ENCODE data around the gene GPS1.
A peak's percentile ranks its signal among the peaks of the same experiment; 100 is the strongest.

GPS1 gene

DNA sequence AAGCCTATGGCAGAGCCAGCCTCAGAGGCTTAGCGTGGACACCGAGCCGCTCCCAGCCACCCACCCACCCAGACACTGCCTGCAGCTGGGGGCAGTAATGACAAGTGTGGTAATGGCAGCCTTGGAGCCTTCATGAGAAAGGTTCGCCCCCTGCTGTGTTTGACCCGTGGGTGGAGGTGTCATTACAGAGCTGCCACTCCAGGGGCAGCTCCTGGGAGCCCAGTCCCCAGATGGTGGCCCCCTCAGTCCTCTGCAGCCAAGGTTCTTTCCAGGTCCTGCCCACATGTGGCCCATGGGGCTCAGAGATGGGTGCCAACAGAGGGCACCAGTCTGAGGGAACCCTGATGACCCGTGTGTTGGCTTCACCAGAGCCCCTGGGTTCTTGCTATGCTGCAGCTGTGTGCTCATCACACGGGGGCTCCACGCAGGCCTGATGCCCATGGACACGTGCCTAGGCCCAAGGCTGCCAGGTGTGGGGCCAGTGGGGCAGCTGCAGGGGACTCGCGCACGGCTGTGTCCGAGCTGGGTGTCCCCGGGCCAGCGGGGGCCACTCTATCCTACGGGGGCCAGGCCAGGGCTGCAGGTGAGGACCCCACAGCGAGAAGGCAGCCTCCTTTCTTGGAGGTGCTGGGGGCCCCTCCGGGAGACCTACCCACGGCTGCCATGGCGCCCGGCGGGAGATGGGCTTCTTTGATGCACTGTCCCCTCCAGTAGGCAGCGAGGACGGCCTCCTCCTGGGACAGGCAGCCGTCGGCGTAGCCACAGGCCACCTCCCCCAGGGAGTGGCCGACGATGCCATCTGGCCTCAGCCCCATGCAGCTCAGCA is 38.2 kb downstream of the GPS1 start:
- Histone ChIP-seq H3K4me1 (ENCODE audit: control insufficient read depth in 1 of 2, insufficient read depth in 2 of 2, low read length in 2 of 2) (no peaks in the 10 kb centered on the region), H2BK120ac (ENCODE audit: insufficient read depth, low read length, poor library complexity) (no peak overlapping the region), H2BK5ac (ENCODE audit: low read depth, low read length, poor library complexity) (no peak overlapping the region), H3K18ac (ENCODE audit: low read length) (no peak overlapping the region), H3K27ac (ENCODE audit: low read depth, low read length) (no peak overlapping the region), H3K4me2 (ENCODE audit: low read length) (no peak overlapping the region), H3K4me3 (ENCODE audit: low read depth, low read length) (no peak overlapping the region), H3K27me3 (ENCODE audit: insufficient read depth, low read length) (no peaks in the 10 kb centered on the region), H3K14ac (ENCODE audit: low read length) (no peak overlapping the region), H2BK12ac (ENCODE audit: low read length) (no peak overlapping the region), H3K79me2 (ENCODE audit: control insufficient read depth, insufficient read depth, low read length, poor library complexity) (peaks cover 2% of the 10 kb centered on the region), H4K8ac (ENCODE audit: low read depth, low read length) (no peak overlapping the region), H3K23ac (ENCODE audit: low read length) (no peak overlapping the region), H3K36me3 (ENCODE audit: control insufficient read depth in 1 of 2, insufficient read depth in 2 of 2, low read length in 2 of 2) (peaks cover 95% of the 10 kb centered on the region in 2 experiments), H4K91ac (ENCODE audit: low read depth, low read length) (no peak overlapping the region), H4K12ac (ENCODE audit: low read depth, low read length) (no peak overlapping the region), H2AFZ (ENCODE audit: insufficient read depth, low read length, poor library complexity) (no peak overlapping the region), H3K4ac (ENCODE audit: low read depth, low read length) (no peak overlapping the region), H3K9me3 (ENCODE audit: insufficient read depth, low read depth, low read length) (peaks cover 11% of the 10 kb centered on the region), H3K9ac (ENCODE audit: low read length) (no peak overlapping the region), H3K79me1 (ENCODE audit: low read length) (no peaks in the 10 kb centered on the region), H2AK5ac (ENCODE audit: low read length) (no peak overlapping the region)
- DNase-seq: no peak
- no CpG with 5 or more reads among the region's 29 CpGs for WGBS (ENCODE audit: extremely low coverage, insufficient coverage, insufficient read length)

DNA sequence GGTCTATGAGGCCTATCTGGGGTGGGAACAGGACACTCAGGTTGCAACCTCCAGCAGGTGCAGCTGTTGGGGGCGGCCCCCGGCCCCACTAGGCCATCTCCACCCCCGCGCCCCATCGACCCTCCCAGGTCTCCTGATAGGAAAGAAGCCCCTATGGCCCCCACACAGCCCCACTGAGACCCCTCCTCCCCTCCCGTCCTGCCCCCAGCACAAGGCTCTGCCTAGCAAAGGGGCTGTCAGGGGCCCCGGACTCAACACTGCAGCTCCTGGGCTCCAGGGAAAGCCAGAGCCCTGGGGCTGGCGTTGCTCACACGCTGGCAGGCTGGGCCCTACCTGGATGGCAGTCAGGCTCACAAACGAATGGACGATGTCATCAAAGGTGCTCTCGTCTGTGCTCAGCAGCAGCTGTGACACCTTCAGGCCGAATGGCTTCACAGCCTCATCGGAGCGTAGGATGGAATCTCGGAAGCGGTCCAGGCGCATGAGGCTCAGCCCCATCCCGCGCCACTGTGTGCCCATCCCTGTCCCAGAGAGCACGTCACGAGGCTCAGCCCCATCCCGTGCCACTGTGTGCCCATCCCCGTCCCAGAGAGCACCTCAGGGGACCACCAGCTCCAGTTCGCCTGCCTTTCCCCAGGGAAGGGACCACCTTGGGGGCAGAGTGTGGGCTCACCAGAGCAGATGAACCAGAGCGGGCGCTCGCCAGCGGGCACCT is 39.0 kb downstream of the GPS1 start:
- Histone ChIP-seq H3K23ac (ENCODE audit: low read length) (no peak overlapping the region), H4K12ac (ENCODE audit: low read depth, low read length) (no peak overlapping the region), H2BK120ac (ENCODE audit: insufficient read depth, low read length, poor library complexity) (no peak overlapping the region), H2BK5ac (ENCODE audit: low read depth, low read length, poor library complexity) (no peak overlapping the region), H3K36me3 (ENCODE audit: control insufficient read depth in 1 of 2, insufficient read depth in 2 of 2, low read length in 2 of 2) (peaks cover 95% of the 10 kb centered on the region in 2 experiments), H3K4me3 (ENCODE audit: low read depth, low read length) (no peak overlapping the region), H3K79me1 (ENCODE audit: low read length) (no peaks in the 10 kb centered on the region), H3K4me1 (ENCODE audit: control insufficient read depth in 1 of 2, insufficient read depth in 2 of 2, low read length in 2 of 2) (peaks cover under 1 to 3% of the 10 kb centered on the region in 2 experiments), H4K91ac (ENCODE audit: low read depth, low read length) (no peak overlapping the region), H2AFZ (ENCODE audit: insufficient read depth, low read length, poor library complexity) (no peak overlapping the region), H3K79me2 (ENCODE audit: control insufficient read depth, insufficient read depth, low read length, poor library complexity) (peaks cover 3% of the 10 kb centered on the region), H2BK12ac (ENCODE audit: low read length) (no peak overlapping the region), H3K9me3 (ENCODE audit: insufficient read depth, low read depth, low read length) (peaks cover 11% of the 10 kb centered on the region), H2AK5ac (ENCODE audit: low read length) (no peak overlapping the region), H3K14ac (ENCODE audit: low read length) (no peak overlapping the region), H3K9ac (ENCODE audit: low read length) (no peak overlapping the region), H4K8ac (ENCODE audit: low read depth, low read length) (no peak overlapping the region), H3K27me3 (ENCODE audit: insufficient read depth, low read length) (no peaks in the 10 kb centered on the region), H3K18ac (ENCODE audit: low read length) (peak overlapping the region; percentile 15), H3K4me2 (ENCODE audit: low read length) (no peak overlapping the region), H3K4ac (ENCODE audit: low read depth, low read length) (no peak overlapping the region), H3K27ac (ENCODE audit: low read depth, low read length) (no peak overlapping the region)
- no CpG with 5 or more reads among the region's 29 CpGs for WGBS (ENCODE audit: extremely low coverage, insufficient coverage, insufficient read length)
- no peak for DNase-seq

DNA sequence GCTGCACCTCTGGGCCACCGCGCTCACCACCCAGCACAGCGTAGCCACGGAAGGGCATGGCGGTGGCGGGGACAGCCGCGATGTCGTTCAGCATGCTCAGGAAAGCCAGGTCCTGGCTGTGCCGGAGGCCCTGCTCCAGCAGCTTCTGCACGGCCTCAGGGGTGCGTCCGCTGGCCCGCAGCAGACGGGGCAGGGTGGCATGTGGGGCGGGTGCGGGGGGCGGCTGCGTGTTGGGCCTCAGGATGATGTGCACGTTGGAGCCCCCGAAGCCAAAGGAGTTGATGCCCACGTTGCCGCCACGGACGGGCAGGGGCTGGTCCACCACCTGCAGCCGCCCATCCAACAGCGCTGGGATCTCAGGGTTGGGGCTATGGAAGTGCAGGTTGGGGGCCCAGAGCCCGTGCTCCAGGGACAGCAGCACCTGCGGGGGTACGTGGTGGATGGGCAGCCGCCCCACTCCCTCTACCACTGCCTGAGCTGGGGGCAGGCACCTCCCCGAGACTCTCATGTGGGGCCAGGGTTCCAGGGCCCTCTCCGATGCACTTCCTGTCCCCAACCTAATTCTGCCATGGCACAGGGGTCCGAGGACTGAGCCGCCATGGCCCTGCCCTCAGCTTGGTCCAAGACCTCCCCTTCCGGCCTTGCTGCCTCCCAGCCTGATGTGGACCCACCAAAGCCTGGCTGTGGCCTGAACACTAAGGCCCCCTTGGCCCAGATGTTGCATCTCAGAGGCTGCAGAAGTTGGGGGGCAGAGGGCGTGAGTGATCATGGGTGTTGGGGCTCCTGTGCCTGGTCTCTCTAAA is 39.8 kb downstream of the GPS1 start:
- Histone ChIP-seq H3K4ac (ENCODE audit: low read depth, low read length) (no peak overlapping the region), H3K36me3 (ENCODE audit: control insufficient read depth in 1 of 2, insufficient read depth in 2 of 2, low read length in 2 of 2) (peaks cover 95% of the 10 kb centered on the region in 2 experiments), H3K27ac (ENCODE audit: low read depth, low read length) (no peak overlapping the region), H3K4me1 (ENCODE audit: control insufficient read depth in 1 of 2, insufficient read depth in 2 of 2, low read length in 2 of 2) (peaks cover 8 to 10% of the 10 kb centered on the region in 2 experiments), H2AK5ac (ENCODE audit: low read length) (no peak overlapping the region), H2BK120ac (ENCODE audit: insufficient read depth, low read length, poor library complexity) (no peak overlapping the region), H3K79me1 (ENCODE audit: low read length) (no peaks in the 10 kb centered on the region), H3K4me2 (ENCODE audit: low read length) (no peak overlapping the region), H4K8ac (ENCODE audit: low read depth, low read length) (no peak overlapping the region), H2AFZ (ENCODE audit: insufficient read depth, low read length, poor library complexity) (no peak overlapping the region), H2BK12ac (ENCODE audit: low read length) (no peak overlapping the region), H4K12ac (ENCODE audit: low read depth, low read length) (no peak overlapping the region), H3K9ac (ENCODE audit: low read length) (no peak overlapping the region), H3K9me3 (ENCODE audit: insufficient read depth, low read depth, low read length) (peaks cover 7% of the 10 kb centered on the region), H3K27me3 (ENCODE audit: insufficient read depth, low read length) (no peaks in the 10 kb centered on the region), H3K14ac (ENCODE audit: low read length) (no peak overlapping the region), H4K91ac (ENCODE audit: low read depth, low read length) (no peak overlapping the region), H3K23ac (ENCODE audit: low read length) (no peak overlapping the region), H3K4me3 (ENCODE audit: low read depth, low read length) (no peak overlapping the region), H3K18ac (ENCODE audit: low read length) (no peak overlapping the region), H2BK5ac (ENCODE audit: low read depth, low read length, poor library complexity) (no peak overlapping the region), H3K79me2 (ENCODE audit: control insufficient read depth, insufficient read depth, low read length, poor library complexity) (peaks cover 9% of the 10 kb centered on the region)
- no peak for DNase-seq
- no CpG with 5 or more reads among the region's 37 CpGs for WGBS (ENCODE audit: extremely low coverage, insufficient coverage, insufficient read length)

DNA sequence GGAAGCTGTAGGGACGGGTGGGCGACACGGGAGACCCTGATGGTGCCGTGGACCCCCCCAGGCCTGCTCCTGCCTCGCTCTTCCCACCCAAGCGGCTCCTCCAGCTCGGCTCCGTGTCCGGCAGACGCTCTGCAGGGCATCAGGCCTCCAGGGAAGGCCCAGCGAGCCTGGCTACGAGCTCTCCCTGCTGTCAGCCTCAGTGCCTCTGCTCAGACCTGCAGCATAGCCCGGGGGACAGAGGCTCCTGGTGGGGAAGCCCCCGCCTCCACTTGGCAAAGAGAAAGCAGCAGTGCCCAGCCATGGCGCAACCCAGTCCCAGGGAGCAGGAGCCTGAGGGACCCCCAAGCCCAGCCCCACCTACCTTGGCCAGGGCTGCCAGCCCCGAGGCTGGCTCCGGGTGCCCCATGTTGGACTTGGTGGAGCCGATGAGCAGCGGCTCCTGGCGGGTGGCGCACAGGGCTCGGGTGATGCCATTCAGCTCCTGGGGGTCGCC is 40.4 kb downstream of the GPS1 start:
- no peak overlapping the region for H3K4me3 ChIP-seq (ENCODE audit: low read depth, low read length)
- no peak overlapping the region for H3K4me2 ChIP-seq (ENCODE audit: low read length)
- no peak for DNase-seq
- WGBS (ENCODE audit: extremely low coverage, insufficient coverage, insufficient read length): no CpG with 5 or more reads among the region's 23 CpGs
- no peak overlapping the region for H3K9ac ChIP-seq (ENCODE audit: low read length)
- H3K18ac ChIP-seq (ENCODE audit: low read length): no peak overlapping the region
- H3K36me3 ChIP-seq (ENCODE audit: control insufficient read depth in 1 of 2, insufficient read depth in 2 of 2, low read length in 2 of 2): peaks cover 89% of the 10 kb centered on the region in 2 experiments
- H2BK120ac ChIP-seq (ENCODE audit: insufficient read depth, low read length, poor library complexity): no peak overlapping the region
- no peak overlapping the region for H4K91ac ChIP-seq (ENCODE audit: low read depth, low read length)
- H3K4me1 ChIP-seq (ENCODE audit: control insufficient read depth in 1 of 2, insufficient read depth in 2 of 2, low read length in 2 of 2): peaks cover 15 to 17% of the 10 kb centered on the region in 2 experiments
- peaks cover 16% of the 10 kb centered on the region for H3K79me2 ChIP-seq (ENCODE audit: control insufficient read depth, insufficient read depth, low read length, poor library complexity)
- H3K27ac ChIP-seq (ENCODE audit: low read depth, low read length): no peak overlapping the region
- no peak overlapping the region for H2BK5ac ChIP-seq (ENCODE audit: low read depth, low read length, poor library complexity)
- no peak overlapping the region for H2AFZ ChIP-seq (ENCODE audit: insufficient read depth, low read length, poor library complexity)
- H3K9me3 ChIP-seq (ENCODE audit: insufficient read depth, low read depth, low read length): peaks cover 7% of the 10 kb centered on the region
- no peak overlapping the region for H4K12ac ChIP-seq (ENCODE audit: low read depth, low read length)
- no peaks in the 10 kb centered on the region for H3K27me3 ChIP-seq (ENCODE audit: insufficient read depth, low read length)
- H3K4ac ChIP-seq (ENCODE audit: low read depth, low read length): no peak overlapping the region
- H3K14ac ChIP-seq (ENCODE audit: low read length): no peak overlapping the region
- no peak overlapping the region for H2BK12ac ChIP-seq (ENCODE audit: low read length)
- no peak overlapping the region for H3K23ac ChIP-seq (ENCODE audit: low read length)
- H4K8ac ChIP-seq (ENCODE audit: low read depth, low read length): no peak overlapping the region
- no peak overlapping the region for H2AK5ac ChIP-seq (ENCODE audit: low read length)
- peaks cover 5% of the 10 kb centered on the region for H3K79me1 ChIP-seq (ENCODE audit: low read length)
